NT2/D1 (cell line): Measurements from ENCODE around the gene KNG1.

ENCODE experiments used
- SUZ12 ChIP-seq: IDR thresholded peaks from 2 replicates; pipeline ENCODE4 v1.6.1; 2011; ENCODE audit not compliant: insufficient read length, insufficient read depth; ENCODE audit errors: extremely low read depth
- YY1 ChIP-seq: IDR thresholded peaks from 2 replicates; pipeline ENCODE4 v1.6.1; 2011; ENCODE audit not compliant: insufficient read length, insufficient read depth
- ZNF274 ChIP-seq: IDR thresholded peaks from 2 replicates; pipeline ENCODE4 v1.6.1; 2011; ENCODE audit warnings: mild to moderate bottlenecking, low read depth, low read length

DNA sequence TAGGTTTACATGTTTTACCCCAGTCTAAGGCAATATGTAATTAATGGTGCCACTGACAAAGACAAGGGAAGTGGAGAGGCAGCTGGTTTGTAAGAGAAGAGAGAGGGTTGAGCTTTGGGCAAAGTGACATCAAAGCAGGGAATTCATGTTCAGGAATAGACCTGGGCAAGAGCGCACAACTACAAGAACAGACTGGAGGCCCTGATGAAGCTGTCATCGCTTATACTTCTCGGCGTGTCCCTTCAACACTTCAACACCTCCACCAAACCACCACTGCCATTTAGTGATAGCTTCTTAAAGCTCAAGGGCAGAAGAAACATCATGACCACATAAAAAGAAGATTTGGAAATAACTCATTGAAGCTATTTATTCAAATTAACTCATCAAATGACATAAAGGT lies 19.6 kb upstream of the KNG1 start:
- no peak for TF ChIP-seq YY1
- no peak for TF ChIP-seq ZNF274
- TF ChIP-seq SUZ12: no peak
